Activated CD4-positive, alpha-beta T cell treated with anti-CD3 and anti-CD28 coated beads, Interleukin-2, amount 50 U/mL, for 16 hours (primary cell): ENCODE measurements around the gene SMG6.
"Not testable (repeated sequence)": the region's sequence is repeated elsewhere in the genome, so short reads cannot be mapped to it uniquely, and the experiment has no call there.

ENCODE experiments used
- DNase-seq: peaks from one replicate; pipeline ENCODE4 v3.0.0-alpha.2; 2020

Gene SMG6

GRCh38 chr17:2019723-2020122, 283.9 kb downstream of the SMG6 start:
- no peak for DNase-seq

GRCh38 chr17:2018716-2019510, 284.7 kb downstream of the SMG6 start:
- DNase-seq = no peak

- no peak for DNase-seq
Observed at GRCh38 chr17:2017274-2017941, 286.2 kb downstream of the SMG6 start.

GRCh38 chr17:2016494-2016893, 287.1 kb downstream of the SMG6 start:
- no peak for DNase-seq

GRCh38 chr17:2015314-2015713, 288.3 kb downstream of the SMG6 start:
- DNase-seq = no peak

GRCh38 chr17:2013994-2014317, 289.6 kb downstream of the SMG6 start:
- no peak for DNase-seq

GRCh38 chr17:2013220-2013993, 290.2 kb downstream of the SMG6 start:
- not testable (repeated sequence) for DNase-seq

GRCh38 chr17:2012499-2012898, 291.1 kb downstream of the SMG6 start:
- no peak for DNase-seq

GRCh38 chr17:2011411-2012371, 291.9 kb downstream of the SMG6 start:
- DNase-seq = no peak
